Fibroblast of skin of left biceps (primary cell): ENCODE measurements around the gene ADGRL3.

Experiments
- DNase-seq, 2 experiments: peaks; one replicate each; pipeline ENCODE4 v3.0.0-alpha.2; 2013; ENCODE audit warnings: low read depth in 2 of 2

ADGRL3 gene

GRCh38 chr4:61277785-61278760, 77.9 kb downstream of the ADGRL3 start:
- DNase-seq = no peak

- no peak for DNase-seq
Observed at GRCh38 chr4:61292322-61292721, 92.2 kb downstream of the ADGRL3 start.

DNA sequence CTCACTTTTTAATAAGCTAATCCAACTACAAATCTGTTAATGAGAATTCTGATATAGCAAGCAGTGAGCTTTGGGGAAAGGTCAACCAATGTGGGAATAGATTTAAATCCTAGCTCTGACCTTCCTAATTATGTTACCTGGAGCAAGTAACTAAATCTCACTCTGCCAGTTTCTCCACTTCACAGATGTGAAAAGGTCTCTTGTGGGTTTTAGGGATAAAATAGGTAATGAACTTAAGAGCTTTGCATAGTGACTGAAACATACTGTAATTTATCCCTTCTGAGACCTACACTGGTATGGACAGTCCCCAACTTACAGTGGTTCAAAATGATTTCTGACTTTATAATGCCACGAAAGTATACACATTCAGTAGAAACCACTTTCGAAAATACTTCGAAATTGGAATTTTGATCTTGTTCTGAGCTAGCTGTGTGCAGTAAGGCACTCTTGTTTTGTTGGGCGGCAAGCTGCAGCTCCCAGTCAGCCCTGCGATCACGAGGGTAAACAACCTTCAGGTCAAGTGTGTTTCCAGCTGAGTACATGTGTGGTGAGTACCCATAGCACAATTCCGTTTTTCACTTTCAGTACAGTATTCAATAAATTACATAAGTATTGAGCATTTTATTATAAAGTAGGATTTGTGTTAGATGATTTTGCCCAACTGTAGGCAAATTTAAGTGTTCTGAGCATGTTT, 93.7 kb downstream of the ADGRL3 start:
- no peak for DNase-seq

DNA sequence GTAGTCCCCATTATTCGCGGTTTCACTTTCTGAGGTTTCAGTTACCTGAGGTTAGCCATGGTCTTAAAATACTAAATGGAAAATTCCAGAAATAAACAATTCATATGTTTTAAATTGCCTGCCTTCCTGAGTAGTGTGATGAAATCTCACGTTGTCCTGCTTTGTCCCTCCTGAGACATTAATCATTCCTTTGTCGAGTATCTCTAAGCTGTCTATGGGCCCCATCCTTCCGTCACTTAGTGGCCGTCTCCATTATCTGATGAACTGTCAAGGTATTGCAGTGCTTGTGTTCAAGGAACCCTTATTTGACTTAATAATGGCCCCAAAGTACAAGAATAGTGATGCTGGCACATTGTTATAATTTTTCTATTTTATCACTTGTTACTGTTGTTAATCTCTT, 94.8 kb downstream of the ADGRL3 start:
- DNase-seq = no peak

DNA sequence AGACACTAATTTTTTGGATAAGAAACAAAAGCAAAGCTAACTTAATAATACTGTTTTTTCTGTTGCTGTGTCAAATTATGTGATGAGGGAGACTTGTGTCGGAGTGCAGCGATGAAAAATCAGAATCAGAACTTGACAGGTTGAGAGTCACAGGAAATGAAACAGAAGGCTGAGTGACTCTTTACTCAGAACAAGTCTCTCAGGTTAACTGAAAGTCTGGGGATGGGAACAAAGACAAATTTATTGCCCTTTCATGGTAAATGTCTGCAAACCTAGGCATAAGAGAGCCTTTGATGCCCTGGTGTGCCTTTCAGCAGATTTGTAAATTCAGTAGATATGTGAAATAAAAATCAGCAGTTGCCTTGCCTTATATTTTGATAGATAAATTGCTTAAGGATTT, 96.0 kb downstream of the ADGRL3 start:
- no peak for DNase-seq

GRCh38 chr4:61298178-61298740, 98.1 kb downstream of the ADGRL3 start:
- DNase-seq = no peak

DNA sequence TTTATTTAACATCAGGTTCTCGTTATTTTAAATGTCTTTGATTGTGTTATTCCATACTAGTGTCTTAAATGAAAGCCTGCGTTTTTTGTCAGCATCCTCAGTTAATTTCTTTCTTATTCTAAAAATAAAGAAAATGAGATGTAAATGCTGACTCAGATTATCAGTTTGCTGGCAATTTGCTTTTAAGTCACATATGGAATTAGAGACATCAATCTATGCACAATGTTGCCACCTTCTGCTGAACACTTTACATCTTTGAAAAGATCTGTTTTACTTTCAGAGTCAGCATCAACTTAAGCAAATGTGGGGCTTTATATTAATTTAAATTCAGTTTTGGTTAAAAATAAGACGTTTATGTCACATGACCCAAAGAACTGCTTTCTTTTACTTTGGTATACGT, 99.2 kb downstream of the ADGRL3 start:
- no peak for DNase-seq

GRCh38 chr4:61300266-61300844, 100.2 kb downstream of the ADGRL3 start:
- no peak for DNase-seq

DNA sequence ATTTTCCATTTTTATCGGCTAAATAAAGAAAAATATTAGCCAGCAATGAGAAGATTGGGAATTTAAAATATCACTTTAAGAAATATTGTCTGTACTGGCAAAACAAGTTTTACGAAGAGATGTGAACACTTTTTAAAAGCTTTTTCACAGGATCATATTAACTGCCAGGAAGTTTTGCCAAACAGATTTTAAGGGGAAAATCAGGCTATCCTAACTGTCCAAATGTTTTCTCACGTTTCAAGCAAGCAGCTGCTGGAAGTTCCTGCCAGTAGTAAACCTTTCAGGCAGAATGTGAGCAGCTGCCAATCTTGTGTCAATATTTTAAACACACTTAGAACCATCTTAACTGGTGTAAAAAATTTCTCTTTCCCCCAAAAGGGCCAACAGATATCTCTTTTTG, 101.1 kb downstream of the ADGRL3 start:
- DNase-seq = no peak

- no peak for DNase-seq
Observed at GRCh38 chr4:61308033-61308432, 107.9 kb downstream of the ADGRL3 start.

DNA sequence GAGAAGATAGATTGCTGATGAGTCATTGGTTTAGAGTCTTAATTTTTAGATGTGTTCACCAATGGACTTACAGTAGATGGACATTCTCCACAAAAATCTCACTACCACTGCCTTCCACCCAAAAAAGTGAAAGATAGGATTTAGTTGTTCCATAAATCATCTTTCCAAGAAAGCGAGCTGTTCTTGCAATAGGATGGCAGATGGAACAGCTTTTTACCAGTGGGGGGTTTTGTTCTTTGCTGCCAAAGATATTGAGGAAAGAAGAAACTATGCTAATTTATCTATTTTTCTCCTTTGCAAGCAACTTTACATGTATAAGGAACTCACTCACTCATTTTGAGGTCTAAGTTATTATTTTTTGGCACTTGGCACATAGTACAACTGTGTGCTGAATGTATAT, 109.5 kb downstream of the ADGRL3 start:
- DNase-seq = peak; percentile 4 to 8

GRCh38 chr4:61312526-61312925, 112.4 kb downstream of the ADGRL3 start:
- peak in 1 of 2 experiments; percentile 21 for DNase-seq

DNA sequence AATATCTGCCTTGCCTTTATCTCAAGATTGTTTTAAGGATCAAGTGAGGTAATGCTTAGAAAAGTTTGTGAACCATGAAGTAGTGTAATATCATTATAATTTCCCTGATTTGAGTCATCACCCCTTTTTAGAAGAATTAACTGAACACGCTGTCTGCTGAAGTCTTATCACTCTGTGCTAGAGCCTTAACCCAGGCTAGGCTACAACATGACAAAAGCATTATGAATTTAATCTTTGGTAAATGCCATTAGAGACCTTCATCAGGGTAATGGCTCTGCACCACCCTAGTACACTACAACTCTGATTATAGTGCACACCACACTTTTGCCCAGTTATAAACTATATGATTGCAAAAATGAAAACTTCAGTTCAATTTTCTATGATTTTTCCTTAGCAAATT, 118.3 kb downstream of the ADGRL3 start:
- no peak for DNase-seq

- DNase-seq = no peak
Observed at GRCh38 chr4:61319156-61319555, 119.0 kb downstream of the ADGRL3 start.

- DNase-seq = no peak
Observed at GRCh38 chr4:61320154-61320553, 120.0 kb downstream of the ADGRL3 start.

- DNase-seq = no peak
Observed at GRCh38 chr4:61320631-61321030, 120.5 kb downstream of the ADGRL3 start.

GRCh38 chr4:61332693-61333092, 132.6 kb downstream of the ADGRL3 start:
- DNase-seq = no peak

- no peak for DNase-seq
Observed at GRCh38 chr4:61333490-61333889, 133.4 kb downstream of the ADGRL3 start.

DNA sequence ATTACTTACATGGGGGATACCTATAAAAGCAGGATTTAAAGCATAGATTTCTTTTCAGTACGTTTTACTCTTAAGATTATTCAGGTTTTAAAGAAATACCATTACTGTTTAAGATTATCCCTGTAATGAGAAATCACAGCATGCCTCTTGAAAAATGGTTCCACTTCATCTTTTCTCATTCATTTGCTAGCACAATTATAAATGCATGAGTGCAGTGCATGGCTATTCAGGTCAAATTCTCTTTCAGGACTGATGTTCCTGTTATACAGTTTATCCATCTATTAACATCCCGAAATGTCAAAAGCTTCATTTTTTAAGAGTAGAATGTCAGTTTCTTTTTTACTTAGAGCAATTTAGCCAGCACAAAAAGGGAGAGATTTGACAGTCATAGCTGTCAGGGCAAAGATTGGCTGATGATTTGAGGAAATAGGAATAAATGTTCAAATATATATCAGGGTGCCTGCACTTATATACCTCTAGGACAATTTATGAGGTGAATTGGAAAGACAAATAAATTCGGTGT, 135.2 kb downstream of the ADGRL3 start:
- DNase-seq = no peak

DNA sequence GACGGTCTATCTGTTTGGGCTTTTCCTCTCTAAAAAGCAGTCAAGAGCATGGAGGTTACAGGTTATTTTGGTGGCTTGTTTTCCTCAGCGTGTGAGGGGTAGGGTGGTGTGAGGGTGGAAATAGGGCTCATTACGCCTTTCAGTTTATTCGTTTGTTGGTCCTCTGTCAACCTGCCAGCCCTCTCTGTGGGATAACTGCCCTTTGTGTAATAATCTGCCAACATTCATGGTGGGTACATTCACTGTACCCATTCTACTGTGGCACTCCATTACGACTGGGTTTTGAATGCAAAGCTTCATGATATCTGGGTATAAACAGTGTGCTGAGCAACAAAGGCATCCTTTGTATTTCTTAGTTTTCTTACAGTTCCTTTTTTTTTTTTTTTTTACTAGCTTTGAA, 136.4 kb downstream of the ADGRL3 start:
- no peak for DNase-seq

- DNase-seq = no peak
Observed at GRCh38 chr4:61336916-61337315, 136.8 kb downstream of the ADGRL3 start.

DNA sequence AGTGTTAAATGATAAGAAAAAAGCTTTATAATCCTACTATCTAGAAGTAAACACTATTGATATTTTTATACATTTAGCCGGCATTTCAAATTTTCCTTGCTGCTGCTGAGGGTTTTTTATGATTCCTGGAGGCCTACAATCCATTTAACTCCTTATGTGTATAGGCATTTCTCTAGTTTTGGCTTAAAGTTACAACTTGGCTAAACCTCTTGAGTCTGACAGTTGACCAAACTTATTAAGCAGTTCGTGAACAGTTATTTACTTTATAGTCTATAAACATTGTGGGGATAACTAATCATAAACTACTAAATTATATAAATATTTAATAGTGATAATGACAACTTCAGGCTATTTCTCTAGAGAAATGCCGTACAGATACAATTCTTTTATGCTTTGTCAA, 141.9 kb downstream of the ADGRL3 start:
- no peak for DNase-seq
